Keratinocyte (primary cell): Measurements from ENCODE around the gene GLOD5. TPM values are rescaled to one million over a fixed set of nuclear protein-coding genes. Genes with fewer than 3 reads are reported as not detected.

Source experiments
- DNase-seq: peaks from one replicate; pipeline ENCODE4 v3.0.0-alpha.2; 2011; ENCODE audit warnings: low read depth, missing footprints, low spot score
- FAIRE-seq: peaks from 2 replicates; lab custom pipeline; 2011; peaks lifted over from hg19 to GRCh38; lab: Jason Lieb, UNC
- H2AFZ ChIP-seq: 2 replicates; pipeline ENCODE4 v1.6.0; 2012; ENCODE audit warnings: low read length, control low read depth, inconsistent platforms; ENCODE audit not compliant: control insufficient read depth
- H3K27ac ChIP-seq: 2 replicates; pipeline ENCODE4 v1.5.1; 2011; ENCODE audit warnings: low read length; ENCODE audit not compliant: control insufficient read depth, insufficient read depth
- H3K27me3 ChIP-seq: 3 replicates; pipeline ENCODE4 v1.6.0; 2011; ENCODE audit warnings: low read length; ENCODE audit not compliant: control insufficient read depth, insufficient read depth; ENCODE audit errors: extremely low read depth
- H3K36me3 ChIP-seq, 2 experiments: 2 replicates in 1 of 2; 3 replicates in 1 of 2; pipeline ENCODE4 v1.5.1; 2011; ENCODE audit warnings: low read length in 2 of 2, mild to moderate bottlenecking in 1 of 2; ENCODE audit not compliant: control insufficient read depth in 2 of 2, insufficient read depth in 2 of 2; ENCODE audit errors: extremely low read depth in 1 of 2
- H3K4me1 ChIP-seq: 3 replicates; pipeline ENCODE4 v1.5.1; 2011; ENCODE audit warnings: low read length; ENCODE audit not compliant: control insufficient read depth, insufficient read depth; ENCODE audit errors: extremely low read depth
- H3K4me2 ChIP-seq: 3 replicates; pipeline ENCODE4 v1.6.0; 2011; ENCODE audit warnings: low read depth, low read length; ENCODE audit not compliant: control insufficient read depth, insufficient read depth; ENCODE audit errors: extremely low read depth
- H3K4me3 ChIP-seq, 3 experiments: fragments of 200-600 bp in 1 of 3; sonication (generic) in 1 of 3; 2 replicates in 2 of 3; 3 replicates in 1 of 3; pipeline ENCODE4 v1.5.1; 2011 to 2016; ENCODE audit warnings: low read length in 3 of 3, mild to moderate bottlenecking in 3 of 3, control low read depth in 2 of 3, inconsistent platforms in 1 of 3, low read depth in 1 of 3, mixed read lengths in 1 of 3, mixed run types in 1 of 3, moderate library complexity in 1 of 3; ENCODE audit not compliant: control insufficient read depth in 2 of 3, insufficient read depth in 2 of 3; ENCODE audit errors: extremely low read depth in 1 of 3
- H3K79me2 ChIP-seq: 2 replicates; pipeline ENCODE4 v1.6.0; 2012; ENCODE audit warnings: low read length; ENCODE audit not compliant: control insufficient read depth, insufficient read depth
- H3K9ac ChIP-seq: 3 replicates; pipeline ENCODE4 v1.6.0; 2011; ENCODE audit warnings: low read length; ENCODE audit not compliant: control insufficient read depth, insufficient read depth; ENCODE audit errors: extremely low read depth
- H3K9me1 ChIP-seq: 3 replicates; pipeline ENCODE4 v1.6.0; 2011; ENCODE audit warnings: low read length; ENCODE audit not compliant: control insufficient read depth, insufficient read depth; ENCODE audit errors: extremely low read depth
- H3K9me3 ChIP-seq: 2 replicates; pipeline ENCODE4 v1.5.1; 2012; ENCODE audit warnings: low read depth, low read length; ENCODE audit not compliant: control insufficient read depth
- H4K20me1 ChIP-seq: 3 replicates; pipeline ENCODE4 v1.6.0; 2011; ENCODE audit warnings: low read length; ENCODE audit not compliant: control insufficient read depth, insufficient read depth; ENCODE audit errors: extremely low read depth
- EZH2 ChIP-seq: IDR thresholded peaks from one replicate; pipeline ENCODE4 v1.6.1; 2012; ENCODE audit warnings: inconsistent platforms, mild to moderate bottlenecking, low read length, moderate library complexity
- dilution Hi-C: fragments of 300-500 bp; cut with MboI; formaldehyde crosslinking; loops from one replicate; pipeline ENCODE4 v1.7.0; 2020; ENCODE audit warnings: low sequenced_read_pairs; ENCODE audit not compliant: extremely low pct_ligation_motif_present
- polyA plus RNA-seq, 5 experiments: library from polyadenylated mRNA; depleted of rRNA in 3 of 5; stranded (reverse) in 3 of 5; stranded (forward) in 1 of 5; unstranded in 1 of 5; fragments of >200 nt; gene quantifications; 1 replicate in 1 of 5; 2 replicates in 3 of 5; 3 replicates in 1 of 5; pipeline versions ENCODE4 v1.2.1 to v1.2.3, GENCODE V29; 2011 to 2012; ENCODE audit warnings: missing spikeins in 2 of 5, low read depth in 1 of 5, low replicate concordance in 1 of 5
- TF ChIP-seq, protein P1 (sequence below), 3 experiments: IDR thresholded peaks in 1 of 3; conservative IDR thresholded peaks in 1 of 3; optimal IDR thresholded peaks in 1 of 3; 2 replicates in 2 of 3; 3 replicates in 1 of 3; pipeline versions ENCODE3 to v1.5.1; 2011; ENCODE audit warnings: low read length in 3 of 3, mild to moderate bottlenecking in 3 of 3, moderate library complexity in 2 of 3, control low read depth in 1 of 3, inconsistent platforms in 1 of 3; ENCODE audit not compliant: insufficient read depth in 2 of 3; ENCODE audit errors: extremely low read depth in 1 of 3

The GLOD5 gene
- polyA plus RNA-seq, 1 donor (not counting 4 experiments of a cell fraction or from before 2014, with no cell fraction given): not detected

DNA sequence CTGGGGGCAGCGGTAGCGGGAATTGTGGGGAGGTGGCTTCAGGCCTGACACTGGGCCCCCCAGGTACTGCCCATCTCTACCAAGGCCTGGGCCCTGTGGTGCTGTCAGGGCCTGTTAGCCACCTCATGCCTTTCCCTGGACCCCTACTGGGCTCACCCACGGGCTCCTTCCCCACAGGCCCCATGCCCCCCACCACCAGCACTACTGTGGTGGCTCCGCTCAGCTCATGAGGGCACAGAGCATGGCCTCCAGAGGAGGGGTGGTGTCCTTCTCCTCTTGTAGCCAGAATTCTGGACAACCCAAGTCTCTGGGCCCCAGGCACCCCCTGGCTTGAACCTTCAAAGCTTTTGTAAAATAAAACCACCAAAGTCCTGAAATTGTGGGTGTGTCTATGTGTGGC lies 32.4 kb downstream of the GLOD5 start:
- no peak overlapping the region for H3K4me2 ChIP-seq
- dilution Hi-C loops: no loop called here
- H3K4me1 ChIP-seq: no peaks in the 10 kb centered on the region
- FAIRE-seq: no peak
- no peaks in the 10 kb centered on the region for H3K79me2 ChIP-seq
- H3K9ac ChIP-seq: no peak overlapping the region
- TF ChIP-seq, protein P1, sequence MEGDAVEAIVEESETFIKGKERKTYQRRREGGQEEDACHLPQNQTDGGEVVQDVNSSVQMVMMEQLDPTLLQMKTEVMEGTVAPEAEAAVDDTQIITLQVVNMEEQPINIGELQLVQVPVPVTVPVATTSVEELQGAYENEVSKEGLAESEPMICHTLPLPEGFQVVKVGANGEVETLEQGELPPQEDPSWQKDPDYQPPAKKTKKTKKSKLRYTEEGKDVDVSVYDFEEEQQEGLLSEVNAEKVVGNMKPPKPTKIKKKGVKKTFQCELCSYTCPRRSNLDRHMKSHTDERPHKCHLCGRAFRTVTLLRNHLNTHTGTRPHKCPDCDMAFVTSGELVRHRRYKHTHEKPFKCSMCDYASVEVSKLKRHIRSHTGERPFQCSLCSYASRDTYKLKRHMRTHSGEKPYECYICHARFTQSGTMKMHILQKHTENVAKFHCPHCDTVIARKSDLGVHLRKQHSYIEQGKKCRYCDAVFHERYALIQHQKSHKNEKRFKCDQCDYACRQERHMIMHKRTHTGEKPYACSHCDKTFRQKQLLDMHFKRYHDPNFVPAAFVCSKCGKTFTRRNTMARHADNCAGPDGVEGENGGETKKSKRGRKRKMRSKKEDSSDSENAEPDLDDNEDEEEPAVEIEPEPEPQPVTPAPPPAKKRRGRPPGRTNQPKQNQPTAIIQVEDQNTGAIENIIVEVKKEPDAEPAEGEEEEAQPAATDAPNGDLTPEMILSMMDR (optimal IDR thresholded peaks at IDR 0.05 in 1 of 3, IDR thresholded peaks at IDR 0.05 in 1 of 3, conservative IDR thresholded peaks at IDR 0.05 in 1 of 3; ENCODE audit: extremely low read depth in 1 of 3, insufficient read depth in 2 of 3, low read length in 3 of 3): no peak
- no peak for TF ChIP-seq EZH2
- H3K9me3 ChIP-seq: no peaks in the 10 kb centered on the region
- no peaks in the 10 kb centered on the region for H3K36me3 ChIP-seq
- H3K4me3 ChIP-seq: no peak overlapping the region
- H4K20me1 ChIP-seq: no peaks in the 10 kb centered on the region
- H3K27ac ChIP-seq: no peak overlapping the region
- no peak overlapping the region for H2AFZ ChIP-seq
- no peak for DNase-seq
- no peaks in the 10 kb centered on the region for H3K27me3 ChIP-seq
- H3K9me1 ChIP-seq: no peaks in the 10 kb centered on the region

DNA sequence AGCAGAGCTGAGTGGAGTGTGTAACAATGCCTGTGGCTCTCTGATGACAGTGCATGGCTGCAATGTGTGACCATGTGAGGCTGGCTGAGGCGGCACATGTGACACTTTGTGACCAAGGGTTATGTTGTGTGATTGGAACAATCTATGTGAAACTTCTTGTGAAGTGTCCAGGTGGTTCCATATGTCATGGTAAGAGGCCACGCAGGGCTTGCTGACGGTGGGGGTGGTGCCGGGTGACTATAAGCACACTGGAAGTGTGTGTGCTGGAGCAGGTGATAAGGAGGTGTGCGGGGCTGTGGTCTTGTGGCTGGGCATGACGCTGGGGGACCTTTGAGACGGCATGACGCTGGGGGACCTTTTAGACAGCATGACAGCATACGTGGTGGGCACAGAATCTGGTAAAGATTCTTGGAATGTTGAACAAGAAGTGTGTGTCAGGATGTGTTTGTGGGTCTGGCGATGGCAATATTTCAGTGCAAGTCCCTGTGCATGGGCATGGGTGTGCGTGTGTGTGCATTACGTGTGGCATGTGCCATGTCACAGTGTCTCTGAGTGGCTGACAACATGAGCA lies 32.9 kb downstream of the GLOD5 start:
- H3K4me3 ChIP-seq: no peak overlapping the region
- H3K27me3 ChIP-seq: no peaks in the 10 kb centered on the region
- H3K27ac ChIP-seq: no peak overlapping the region
- no peaks in the 10 kb centered on the region for H3K9me3 ChIP-seq
- H3K4me1 ChIP-seq: no peaks in the 10 kb centered on the region
- dilution Hi-C loops: no loop called here
- H4K20me1 ChIP-seq: no peaks in the 10 kb centered on the region
- no peak overlapping the region for H2AFZ ChIP-seq
- FAIRE-seq (no peak), DNase-seq (no peak)
- H3K4me2 ChIP-seq: no peak overlapping the region
- no peaks in the 10 kb centered on the region for H3K9me1 ChIP-seq
- H3K79me2 ChIP-seq: no peaks in the 10 kb centered on the region
- no peaks in the 10 kb centered on the region for H3K36me3 ChIP-seq
- no peak overlapping the region for H3K9ac ChIP-seq
- no peak for TF ChIP-seq EZH2
- TF ChIP-seq, protein P1 (optimal IDR thresholded peaks at IDR 0.05 in 1 of 3, IDR thresholded peaks at IDR 0.05 in 1 of 3, conservative IDR thresholded peaks at IDR 0.05 in 1 of 3; ENCODE audit: extremely low read depth in 1 of 3, insufficient read depth in 2 of 3, low read length in 3 of 3): no peak
